MCF 10A (cell line): ENCODE measurements around the gene MFF. TPM values are rescaled to one million over a fixed set of nuclear protein-coding genes. Genes with fewer than 3 reads are reported as not detected.
A peak's percentile ranks its signal among the peaks of the same experiment; 100 is the strongest.
"Not testable (repeated sequence)": the region's sequence is repeated elsewhere in the genome, so short reads cannot be mapped to it uniquely, and the experiment has no call there.

Experiments
- BruUV-seq: library from RNA; stranded (reverse); fragments of 400-500 nt; replicated peaks from 2 replicates; lab custom pipeline; 2021; lab: Mats Ljungman, UMichigan
- CTCF ChIA-PET: fragments of 300-600 bp; sonication (Branson Sonifier 250); formaldehyde crosslinking; extraction: SDS; loops from one replicate; lab custom pipeline; 2021; ENCODE audit warnings: antibody characterized with exemption, inconsistent platforms; lab: Yijun Ruan, JAX
- POLR2A ChIA-PET: fragments of 300-600, 350-650 bp; sonication (Branson Sonifier 250); formaldehyde crosslinking; extraction: SDS; loops from one replicate; lab custom pipeline; 2020; ENCODE audit warnings: antibody characterized with exemption, inconsistent platforms; lab: Yijun Ruan, JAX
- DNase-seq: peaks from one replicate; pipeline ENCODE4 v3.0.0-alpha.2; 2018; ENCODE audit not compliant: unreplicated experiment
- H3K27ac Mint-ChIP-seq: one replicate; pipeline ENCODE4 v1.8.0; 2022; ENCODE audit warnings: mild to moderate bottlenecking, low read depth, mixed read lengths; ENCODE audit not compliant: unreplicated experiment
- H3K27me3 Mint-ChIP-seq: one replicate; pipeline ENCODE4 v1.8.0; 2022; ENCODE audit warnings: mixed read lengths; ENCODE audit not compliant: insufficient read depth, unreplicated experiment
- H3K36me3 Mint-ChIP-seq: one replicate; pipeline ENCODE4 v1.8.0; 2022; ENCODE audit warnings: mild to moderate bottlenecking, moderate library complexity, mixed read lengths; ENCODE audit not compliant: insufficient read depth, unreplicated experiment
- H3K4me1 Mint-ChIP-seq: one replicate; pipeline ENCODE4 v1.8.0; 2022; ENCODE audit warnings: mixed read lengths; ENCODE audit not compliant: insufficient read depth, unreplicated experiment
- H3K4me3 Mint-ChIP-seq: one replicate; pipeline ENCODE4 v1.8.0; 2022; ENCODE audit warnings: mild to moderate bottlenecking, moderate library complexity, mixed read lengths; ENCODE audit not compliant: unreplicated experiment
- H3K9me3 Mint-ChIP-seq: one replicate; pipeline ENCODE4 v1.8.0; 2022; ENCODE audit warnings: mixed read lengths; ENCODE audit not compliant: unreplicated experiment
- CTCF ChIP-seq: fragments of 200-600 bp; IDR thresholded peaks from one replicate; pipeline ENCODE4 v1.8.0; 2022; ENCODE audit warnings: antibody characterized with exemption, mild to moderate bottlenecking; ENCODE audit not compliant: unreplicated experiment
- intact Hi-C: fragments of 100-400 bp; cut with micrococcal nuclease; formaldehyde crosslinking; loops from 2 replicates; pipeline ENCODE4 v1.14.1; 2022
- total RNA-seq: library from RNA; stranded (reverse); gene quantifications from 2 replicates; pipeline ENCODE4 v1.2.3, GENCODE V29; 2022

Gene MFF
- total RNA-seq, 1 experiment from 2014 or later = 81.2 TPM

GRCh38 chr2:227351639-227352038, 26.6 kb downstream of the MFF start:
- ChIA-PET CTCF (interaction anchor here (0.6 kb wide), 2 partner anchors 9 to 497 kb away, joined by 3 read pairs; no protein-coding TSS in a partner anchor), POLR2A (interaction anchor here (0.8 to 0.9 kb wide), 2 partner anchors 10 to 11 kb away, joined by 3 read pairs; no protein-coding TSS in a partner anchor)

GRCh38 chr2:227360351-227360750, 35.3 kb downstream of the MFF start:
- TF ChIP-seq CTCF = no peak
- ChIA-PET POLR2A (interaction anchor here (0.6 to 2.1 kb wide), 2 partner anchors 18 to 34 kb away, joined by 3 to 6 read pairs; no protein-coding TSS in a partner anchor), CTCF (no interaction called here)
- Mint-ChIP-seq H3K36me3 (peaks cover 59% of the 10 kb centered on the region), H3K27me3 (no peaks in the 10 kb centered on the region), H3K4me3 (no peak overlapping the region), H3K9me3 (no peaks in the 10 kb centered on the region), H3K27ac (no peak overlapping the region), H3K4me1 (peaks cover 5% of the 10 kb centered on the region)
- no peak for DNase-seq
- BruUV-seq = no TSS peak
- intact Hi-C loops = no loop called here

More at GRCh38 chr2:227351639-227352038, 26.6 kb downstream of the MFF start:
- H3K4me1 Mint-ChIP-seq = no peaks in the 10 kb centered on the region
- DNase-seq = no peak
- no peaks in the 10 kb centered on the region for H3K27me3 Mint-ChIP-seq
- peaks cover 54% of the 10 kb centered on the region for H3K36me3 Mint-ChIP-seq
- BruUV-seq = no TSS peak
- no peak overlapping the region for H3K4me3 Mint-ChIP-seq
- TF ChIP-seq CTCF = no peak
- H3K27ac Mint-ChIP-seq = peak overlapping the region; percentile 32
- intact Hi-C loops = no loop called here
- H3K9me3 Mint-ChIP-seq = no peaks in the 10 kb centered on the region

GRCh38 chr2:227363756-227364155, 38.7 kb downstream of the MFF start:
- H3K4me3 Mint-ChIP-seq = no peak overlapping the region
- H3K9me3 Mint-ChIP-seq = no peaks in the 10 kb centered on the region
- H3K36me3 Mint-ChIP-seq = peaks cover 25% of the 10 kb centered on the region
- no peak overlapping the region for H3K27ac Mint-ChIP-seq
- no TSS peak for BruUV-seq
- ChIA-PET POLR2A (interaction anchor here (0.6 kb wide), 1 partner anchor 14 kb away, joined by 4 read pairs; no protein-coding TSS in a partner anchor), CTCF (no interaction called here)
- H3K4me1 Mint-ChIP-seq = peaks cover 9% of the 10 kb centered on the region
- DNase-seq = peak; percentile 38
- intact Hi-C loops = no loop called here
- TF ChIP-seq CTCF = no peak
- H3K27me3 Mint-ChIP-seq = no peaks in the 10 kb centered on the region

- H3K27me3 Mint-ChIP-seq, H3K9me3 Mint-ChIP-seq, H3K4me3 Mint-ChIP-seq, POLR2A ChIA-PET, H3K4me1 Mint-ChIP-seq, BruUV-seq, DNase-seq, intact Hi-C loops, H3K27ac Mint-ChIP-seq: not testable (repeated sequence)
- CTCF ChIA-PET = interaction anchor here (0.6 kb wide), 1 partner anchor 1354 kb away, joined by 4 read pairs; no protein-coding TSS in a partner anchor
- H3K36me3 Mint-ChIP-seq = peaks cover 15% of the 10 kb centered on the region
These were observed 39.7 kb downstream of the MFF start for GRCh38 chr2:227364585-227365263.
